ENCODE results near the gene TNFRSF4.
"Not testable (repeated sequence)": the region's sequence is repeated elsewhere in the genome, so short reads cannot be mapped to it uniquely, and the experiment has no call there.

Gene TNFRSF4

GRCh38 chr1:1199961-1200875 is 13.7 kb downstream of the TNFRSF4 start:
- no peak for DNase-seq

GRCh38 chr1:1199141-1199960 is 14.6 kb downstream of the TNFRSF4 start:
- DNase-seq = no peak

GRCh38 chr1:1198423-1199140 is 15.4 kb downstream of the TNFRSF4 start:
- DNase-seq = no peak

GRCh38 chr1:1197551-1198422 is 16.2 kb downstream of the TNFRSF4 start:
- no peak for DNase-seq

GRCh38 chr1:1197188-1197500 is 16.8 kb downstream of the TNFRSF4 start:
- no peak for DNase-seq

GRCh38 chr1:1196431-1197187 is 17.3 kb downstream of the TNFRSF4 start:
- no peak for DNase-seq

DNA sequence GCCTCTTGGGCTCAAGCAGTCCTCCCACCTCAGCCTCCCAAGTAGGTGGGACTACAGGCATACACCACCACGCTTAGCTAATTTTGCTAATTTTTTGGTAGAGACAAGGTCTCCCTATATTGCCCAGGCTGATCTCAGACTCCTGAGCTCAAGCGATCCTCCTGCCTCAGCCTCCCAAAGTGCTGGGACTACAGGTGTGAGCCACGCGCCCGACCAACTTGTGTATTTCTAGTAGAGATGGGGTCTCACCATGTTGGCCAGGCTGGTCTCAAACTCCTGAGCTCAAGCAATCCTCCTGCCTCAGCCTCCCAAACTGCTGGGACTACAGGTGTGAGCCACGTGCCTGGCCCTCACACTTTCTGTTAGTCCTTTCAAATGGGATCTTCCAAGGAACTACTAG is 18.2 kb downstream of the TNFRSF4 start:
- not testable (repeated sequence) for DNase-seq

DNA sequence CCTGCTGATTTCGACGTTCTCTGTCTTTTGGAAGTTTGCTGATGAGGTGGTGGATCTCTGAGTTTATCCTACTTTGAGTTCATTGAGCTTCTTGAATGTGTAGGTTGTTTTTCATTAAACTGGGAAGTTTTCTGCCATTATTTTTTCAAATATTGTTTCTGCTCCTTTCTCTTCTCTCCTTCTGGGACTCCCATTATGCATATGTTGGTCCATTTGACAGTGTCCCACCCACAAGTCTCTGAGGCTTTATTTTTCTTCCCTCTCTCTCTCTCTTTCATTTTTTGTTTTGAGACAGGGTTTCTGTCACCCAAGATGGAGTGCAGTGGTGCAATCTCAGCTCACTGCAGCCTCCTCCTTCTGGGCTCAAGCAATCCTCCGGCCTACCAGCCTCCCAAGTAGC is 19.2 kb downstream of the TNFRSF4 start:
- no peak for DNase-seq

DNA sequence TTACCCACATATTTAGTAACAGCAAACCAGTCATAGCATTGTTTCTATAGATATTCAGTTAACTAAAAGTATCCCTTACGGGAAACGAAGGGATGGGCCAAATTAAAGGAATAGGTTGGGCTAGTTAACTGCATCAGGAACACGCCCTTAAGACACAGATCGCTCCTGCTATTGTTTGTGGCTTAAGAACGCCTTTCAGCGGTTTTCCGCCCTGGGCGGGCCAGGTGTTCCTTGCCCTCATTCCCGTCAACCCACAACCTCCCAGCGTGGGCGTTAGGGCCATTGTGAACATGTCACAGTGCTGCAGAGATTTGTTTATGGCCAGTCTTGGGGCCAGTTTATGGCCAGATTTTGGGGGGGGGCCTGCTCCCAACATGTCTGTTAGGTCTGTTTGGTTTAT is 22.2 kb downstream of the TNFRSF4 start:
- no peak for DNase-seq

GRCh38 chr1:1189111-1189510 is 24.8 kb downstream of the TNFRSF4 start:
- no peak for DNase-seq

GRCh38 chr1:1187938-1188337 is 26.0 kb downstream of the TNFRSF4 start:
- DNase-seq = no peak

GRCh38 chr1:1185101-1185765 is 28.7 kb downstream of the TNFRSF4 start:
- no peak for DNase-seq

- DNase-seq = no peak
Measured at GRCh38 chr1:1183833-1184775, 29.8 kb downstream of the TNFRSF4 start.

DNA sequence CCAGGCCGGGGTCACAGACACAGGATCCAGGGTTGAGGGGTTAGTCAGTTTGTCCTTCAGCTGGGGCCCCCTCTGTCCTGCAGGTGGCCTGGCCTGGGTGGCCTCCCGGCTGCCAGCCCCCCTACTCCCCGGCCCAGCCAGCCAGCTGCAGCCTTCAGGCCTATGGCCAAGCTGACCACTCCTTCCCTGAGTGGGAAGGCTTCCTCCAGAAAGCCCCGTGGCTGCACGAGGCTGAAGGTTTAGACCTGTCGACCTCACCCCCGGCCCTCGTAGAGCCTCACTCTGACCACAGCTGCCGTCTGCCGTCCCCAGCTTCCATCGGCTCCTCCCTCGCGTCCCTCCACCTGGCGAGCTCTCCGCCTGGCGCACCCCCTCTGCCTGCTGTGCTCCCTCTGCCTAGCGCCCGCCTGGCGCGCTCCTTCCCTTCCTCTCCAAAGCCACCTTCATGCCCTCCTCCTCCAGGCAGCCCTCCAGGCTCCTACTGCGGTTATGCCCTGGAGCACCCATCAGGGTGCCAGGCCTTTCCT is 30.7 kb downstream of the TNFRSF4 start:
- no peak for DNase-seq

DNA sequence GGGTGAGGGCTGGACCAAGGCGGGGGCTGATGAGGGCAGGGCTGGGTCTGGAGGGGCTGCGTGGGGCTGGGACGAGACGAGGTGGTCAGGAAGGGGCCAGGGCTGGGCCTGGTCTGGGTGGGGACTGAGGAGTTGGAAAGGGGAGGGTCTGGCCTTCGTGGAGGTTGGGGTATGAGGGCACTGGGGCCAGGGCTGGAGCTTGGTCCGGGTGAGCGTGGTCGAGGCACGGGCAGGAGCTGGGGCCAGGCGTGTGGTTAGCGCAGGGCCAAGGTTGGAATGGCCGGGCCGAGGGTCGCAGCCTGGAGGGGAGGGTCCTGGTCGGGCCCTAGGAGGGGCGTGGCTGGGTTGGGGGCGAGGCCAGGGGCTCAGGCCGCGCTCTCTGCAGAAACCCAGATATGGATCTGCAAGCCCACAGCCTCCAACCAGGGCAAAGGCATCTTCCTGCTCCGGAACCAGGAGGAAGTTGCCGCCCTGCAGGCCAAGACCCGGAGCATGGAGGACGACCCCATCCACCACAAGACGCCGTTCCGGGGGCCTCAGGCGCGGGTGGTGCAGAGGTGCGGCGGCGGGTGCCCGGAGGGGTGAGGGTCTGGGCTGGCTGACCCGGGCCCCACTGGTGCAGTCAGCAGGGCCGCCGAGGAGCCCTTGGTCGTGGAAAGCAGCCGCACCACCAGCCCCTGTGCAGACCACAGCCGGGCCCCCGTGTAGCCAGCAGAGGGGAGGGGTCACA is 31.3 kb downstream of the TNFRSF4 start:
- DNase-seq = no peak

GRCh38 chr1:1181938-1182410 is 32.0 kb downstream of the TNFRSF4 start:
- DNase-seq = no peak

GRCh38 chr1:1181129-1181937 is 32.6 kb downstream of the TNFRSF4 start:
- no peak for DNase-seq

Measured in GF-D8 (cell line).